ENCODE measurements around the gene DYNLT2B.
"Not testable (repeated sequence)": the region's sequence is repeated elsewhere in the genome, so short reads cannot be mapped to it uniquely, and the experiment has no call there.

Gene DYNLT2B

GRCh38 chr3:196348698-196349097, 30.7 kb upstream of the DYNLT2B start:
- TF ChIP-seq CTCF (IDR thresholded peaks at IDR 0.05; ENCODE audit: insufficient read depth, low read length) (no peak), REST (IDR thresholded peaks at IDR 0.05; ENCODE audit: insufficient replicate concordance, low read depth) (no peak), SPI1 (IDR thresholded peaks at IDR 0.05; ENCODE audit: borderline replicate concordance, low read depth) (no peak), GABPA (IDR thresholded peaks at IDR 0.05; ENCODE audit: low read depth) (no peak), POLR2AphosphoS5 (IDR thresholded peaks at IDR 0.05; ENCODE audit: low read depth) (no peak)
- Histone ChIP-seq H3K27ac (replicated peaks) (no peak overlapping the region), H3K27me3 (ENCODE audit: insufficient read depth, poor library complexity, severe bottlenecking) (no peaks in the 10 kb centered on the region), H3K4me3 (replicated peaks; ENCODE audit: insufficient read depth, low read length) (no peak overlapping the region)
- DNase-seq (ENCODE audit: low read depth in 1 of 2, low spot score in 1 of 2), result no peak

GRCh38 chr3:196344663-196345062, 26.6 kb upstream of the DYNLT2B start:
- DNase-seq (ENCODE audit: low read depth in 1 of 2, low spot score in 1 of 2), result peak in 1 of 2 experiments; percentile 74
- TF ChIP-seq SPI1 (IDR thresholded peaks at IDR 0.05; ENCODE audit: borderline replicate concordance, low read depth) (peak; percentile 47; the same call in 1 of the 2 replicates), CTCF (IDR thresholded peaks at IDR 0.05; ENCODE audit: insufficient read depth, low read length) (no peak), GABPA (IDR thresholded peaks at IDR 0.05; ENCODE audit: low read depth) (no peak), POLR2AphosphoS5 (IDR thresholded peaks at IDR 0.05; ENCODE audit: low read depth) (no peak)
- no peaks in the 10 kb centered on the region for H3K27me3 ChIP-seq (ENCODE audit: insufficient read depth, poor library complexity, severe bottlenecking)
- H3K27ac ChIP-seq (replicated peaks), result no peak overlapping the region
- no peak overlapping the region for H3K4me3 ChIP-seq (replicated peaks; ENCODE audit: insufficient read depth, low read length)

GRCh38 chr3:196343917-196344316, 25.9 kb upstream of the DYNLT2B start:
- not testable (repeated sequence) for H3K27ac ChIP-seq (replicated peaks); H3K27me3 ChIP-seq (ENCODE audit: insufficient read depth, poor library complexity, severe bottlenecking); H3K4me3 ChIP-seq (replicated peaks; ENCODE audit: insufficient read depth, low read length); DNase-seq (ENCODE audit: low read depth in 1 of 2, low spot score in 1 of 2)

- H3K4me3 ChIP-seq (replicated peaks; ENCODE audit: insufficient read depth, low read length), result no peak overlapping the region
- no peak overlapping the region for H3K27ac ChIP-seq (replicated peaks)
- TF ChIP-seq SPI1 (IDR thresholded peaks at IDR 0.05; ENCODE audit: borderline replicate concordance, low read depth) (peak; percentile 56; the same call in 1 of the 2 replicates), REST (IDR thresholded peaks at IDR 0.05; ENCODE audit: insufficient replicate concordance, low read depth) (no peak)
- H3K27me3 ChIP-seq (ENCODE audit: insufficient read depth, poor library complexity, severe bottlenecking), result no peaks in the 10 kb centered on the region
- peak; percentile 36 to 77 for DNase-seq (ENCODE audit: low read depth in 1 of 2, low spot score in 1 of 2)
Measured at GRCh38 chr3:196341137-196341536, 23.1 kb upstream of the DYNLT2B start.

- no peak for TF ChIP-seq SPI1 (IDR thresholded peaks at IDR 0.05; ENCODE audit: borderline replicate concordance, low read depth)
- TF ChIP-seq POLR2AphosphoS5 (IDR thresholded peaks at IDR 0.05; ENCODE audit: low read depth), result no peak
- no peak for TF ChIP-seq CTCF (IDR thresholded peaks at IDR 0.05; ENCODE audit: insufficient read depth, low read length)
- no peak for TF ChIP-seq REST (IDR thresholded peaks at IDR 0.05; ENCODE audit: insufficient replicate concordance, low read depth)
- TF ChIP-seq GABPA (IDR thresholded peaks at IDR 0.05; ENCODE audit: low read depth), result no peak
- Histone ChIP-seq H3K27ac (replicated peaks) (no peak overlapping the region; the same call in 1 of the 2 replicates), H3K4me3 (replicated peaks; ENCODE audit: insufficient read depth, low read length) (no peak overlapping the region), H3K27me3 (ENCODE audit: insufficient read depth, poor library complexity, severe bottlenecking) (no peaks in the 10 kb centered on the region)
- DNase-seq (ENCODE audit: low read depth in 1 of 2, low spot score in 1 of 2), result no peak
Measured at GRCh38 chr3:196340466-196340865, 22.4 kb upstream of the DYNLT2B start.
